Stimulated activated CD8-positive, alpha-beta memory T cell treated with anti-CD3 and anti-CD28 coated beads, Interleukin-15, amount 100 ng/mL, for 1 hour (primary cell): ENCODE results near the gene PARPBP.
"Not testable (repeated sequence)": the region's sequence is repeated elsewhere in the genome, so short reads cannot be mapped to it uniquely, and the experiment has no call there.

ENCODE experiments used
- DNase-seq: peaks from one replicate; pipeline ENCODE4 v3.0.0-alpha.2; 2020; ENCODE audit warnings: low read depth

Gene PARPBP

DNA sequence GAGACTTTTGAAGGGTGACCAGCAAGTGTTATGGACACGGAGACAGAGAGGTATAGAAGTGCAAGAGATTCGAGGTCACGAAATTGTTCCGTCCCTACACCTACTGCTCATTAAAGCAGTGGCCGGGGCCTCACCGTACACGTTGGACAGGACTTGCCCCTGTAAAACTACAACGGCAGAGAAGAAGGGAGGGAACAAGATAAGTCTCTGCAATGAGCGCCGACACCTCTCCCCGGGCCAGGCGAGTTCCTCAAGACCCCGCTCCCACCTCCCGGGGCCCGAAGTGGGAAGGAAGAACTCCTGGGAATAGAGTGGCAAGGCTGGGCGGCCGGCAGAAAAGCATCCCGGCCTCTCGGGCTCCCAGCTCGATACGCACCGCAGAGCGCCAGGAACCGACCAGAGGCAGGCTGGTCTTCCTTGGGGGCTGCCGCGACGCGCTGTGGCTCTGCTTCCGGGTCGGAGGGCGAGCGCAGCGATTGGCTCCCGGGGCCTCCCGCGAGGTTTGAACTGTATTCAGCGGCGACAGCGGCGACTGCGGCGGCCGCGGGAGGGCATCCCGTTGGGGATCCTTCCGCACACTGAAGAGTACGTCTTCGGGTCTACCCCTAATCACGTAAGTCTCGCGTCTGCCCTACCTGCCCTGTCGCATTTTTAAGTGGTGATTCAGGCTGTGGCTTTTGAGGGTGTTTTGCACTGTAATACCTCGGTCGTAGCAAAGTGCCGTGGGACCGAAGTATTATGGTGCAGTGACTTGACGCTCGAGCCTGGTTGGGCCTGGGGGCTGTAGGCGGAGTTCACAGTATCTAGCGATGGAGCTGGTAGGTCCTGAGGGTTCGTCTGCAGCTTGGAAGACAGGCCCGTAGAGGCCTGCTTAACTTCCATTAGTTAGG is at the start of gene PARPBP, which contains the start of gene NUP37:
PARPBP (plus strand) TSS at position 510 of the 890 bp plus-strand sequence. CDS start 3,706 bp downstream, outside the sequence.
NUP37 (minus strand) TSS at position 441 of the 890 bp plus-strand sequence. CDS start 1,596 bp downstream, outside the sequence.
- DNase-seq, result peak; percentile 81

DNA sequence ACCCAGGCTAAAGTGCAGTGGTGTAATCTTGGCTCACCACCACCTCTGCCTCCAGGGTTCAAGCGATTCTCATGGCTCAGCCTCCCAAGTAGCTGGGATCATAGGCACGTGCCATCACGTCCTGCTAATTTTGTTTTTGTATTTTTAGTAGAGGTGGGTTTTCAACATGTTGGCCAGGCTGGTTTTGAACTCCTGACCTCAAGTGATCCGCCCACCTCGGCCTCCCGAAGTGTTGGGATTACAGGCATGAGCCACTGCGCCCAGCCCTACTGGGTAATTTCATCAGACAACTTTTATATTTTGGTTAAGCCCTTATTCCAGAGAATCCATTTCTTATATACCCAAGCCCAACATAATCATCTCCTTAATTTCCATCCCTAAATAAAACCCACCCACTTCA is 47.9 kb upstream of the PARPBP start:
- DNase-seq, result not testable (repeated sequence)

- no peak for DNase-seq
Measured at GRCh38 chr12:102080842-102081241, 39.1 kb upstream of the PARPBP start.

GRCh38 chr12:102089228-102089835 is 30.7 kb upstream of the PARPBP start:
- DNase-seq, result not testable (repeated sequence)

- DNase-seq, result no peak
Measured at GRCh38 chr12:102093319-102093718, 26.7 kb upstream of the PARPBP start.

- DNase-seq, result no peak
Measured at GRCh38 chr12:102095677-102096263, 24.2 kb upstream of the PARPBP start.

DNA sequence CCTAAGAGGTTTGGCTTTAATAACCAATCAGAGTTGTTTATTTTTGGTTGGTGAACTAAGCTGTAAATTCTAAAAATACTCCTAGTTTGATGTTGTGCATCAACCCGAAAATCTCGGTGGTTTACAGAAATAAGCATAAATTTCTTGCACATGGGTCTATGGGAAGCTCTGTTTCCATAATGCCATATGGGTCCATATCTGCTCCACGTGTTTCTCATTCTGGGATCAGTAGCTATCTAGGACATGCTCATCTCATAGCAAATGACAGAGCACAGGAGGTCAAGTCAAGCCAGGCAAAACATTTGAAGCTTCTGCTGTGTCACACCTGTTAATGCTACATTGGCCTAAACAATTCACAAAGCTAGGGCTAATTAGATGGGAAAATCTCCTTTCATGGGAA is 23.1 kb upstream of the PARPBP start:
- DNase-seq, result no peak

- no peak for DNase-seq
Measured at GRCh38 chr12:102106905-102107304, 13.1 kb upstream of the PARPBP start.

DNA sequence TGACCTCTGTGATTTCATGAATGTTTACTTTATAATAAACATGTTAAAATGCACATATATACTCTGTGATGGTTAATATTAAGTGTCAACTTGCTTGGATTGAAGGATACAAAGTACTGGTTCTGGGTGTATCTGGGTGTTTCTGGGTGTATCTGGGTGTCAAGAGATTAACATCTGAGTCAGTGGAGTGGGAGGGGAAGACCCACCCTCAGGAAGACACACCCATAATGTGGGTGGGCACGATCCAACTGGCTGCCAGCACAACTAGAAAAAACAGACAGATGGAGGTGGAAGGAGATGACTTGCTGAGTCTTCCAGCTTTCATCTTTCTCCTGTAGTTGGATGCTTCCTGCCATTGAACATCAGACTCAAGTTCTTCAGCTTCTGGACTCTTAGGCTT is 12.0 kb upstream of the PARPBP start:
- DNase-seq, result no peak

GRCh38 chr12:102110782-102111181 is 9.2 kb upstream of the PARPBP start:
- no peak for DNase-seq

GRCh38 chr12:102114212-102114611 is 5.8 kb upstream of the PARPBP start:
- DNase-seq, result no peak

- DNase-seq, result no peak
Measured at GRCh38 chr12:102116392-102116791, 3.6 kb upstream of the PARPBP start.

- DNase-seq, result no peak
Measured at GRCh38 chr12:102118874-102119273, 1.1 kb upstream of the PARPBP start.

GRCh38 chr12:102120564-102120873 is 536 bp downstream of the PARPBP start:
- DNase-seq, result no peak

DNA sequence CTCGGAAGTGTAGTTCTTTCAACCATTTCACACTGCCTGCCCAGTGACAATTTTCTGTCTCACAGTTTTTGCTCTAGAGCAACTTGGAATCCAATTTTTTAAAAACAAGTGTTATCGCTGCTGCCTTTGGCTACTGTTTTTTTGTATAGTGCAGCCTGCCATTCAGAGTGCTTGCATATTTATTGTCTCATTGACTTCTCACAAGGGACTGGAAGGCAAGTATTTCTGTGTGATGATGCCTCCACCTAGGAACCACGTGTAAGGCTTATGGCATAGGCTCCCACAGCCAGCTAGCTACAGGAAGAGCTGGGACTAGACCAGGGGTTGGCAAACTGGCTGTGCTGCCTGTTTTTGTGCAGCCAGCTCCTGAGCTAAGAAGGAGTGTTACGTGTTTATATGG is 903 bp downstream of the PARPBP start:
- DNase-seq, result no peak

GRCh38 chr12:102121328-102121727 is 1.3 kb downstream of the PARPBP start:
- not testable (repeated sequence) for DNase-seq

- not testable (repeated sequence) for DNase-seq
Measured at GRCh38 chr12:102130720-102131119, 10.7 kb downstream of the PARPBP start.

DNA sequence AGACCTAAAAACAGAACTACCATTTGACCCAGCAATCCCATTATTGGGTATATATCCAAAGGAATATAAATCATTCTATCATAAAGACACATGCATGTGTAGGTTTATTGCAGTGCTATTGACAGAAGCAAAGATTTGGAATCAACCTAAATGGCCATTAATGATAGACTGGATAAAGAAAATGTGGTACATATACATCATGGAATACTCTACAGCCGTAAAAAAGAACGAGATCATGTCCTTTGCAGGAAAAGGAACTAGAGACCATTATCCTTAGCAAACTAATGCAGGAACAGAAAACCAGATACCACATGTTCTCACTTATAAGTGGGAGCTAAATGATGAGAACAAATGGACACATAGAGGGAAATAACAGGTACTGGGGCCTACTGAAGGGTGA is 11.5 kb downstream of the PARPBP start:
- not testable (repeated sequence) for DNase-seq

DNA sequence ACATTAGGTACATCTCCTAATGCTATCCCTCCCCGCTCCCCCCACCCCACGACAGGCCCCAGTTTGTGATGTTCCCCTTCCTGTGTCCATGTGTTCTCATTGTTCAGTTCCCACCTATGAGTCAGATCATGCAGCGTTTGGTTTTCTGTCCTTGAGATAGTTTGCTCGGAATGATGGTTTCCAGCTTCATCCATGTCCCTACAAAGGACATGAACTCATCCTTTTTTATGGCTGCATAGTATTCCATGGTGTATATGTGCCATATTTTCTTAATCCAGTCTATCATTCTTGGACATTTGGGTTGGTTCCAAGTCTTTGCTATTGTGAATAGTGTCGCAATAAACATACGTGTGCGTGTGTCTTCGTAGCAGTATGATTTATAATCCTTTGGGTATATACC is 17.6 kb downstream of the PARPBP start:
- not testable (repeated sequence) for DNase-seq

DNA sequence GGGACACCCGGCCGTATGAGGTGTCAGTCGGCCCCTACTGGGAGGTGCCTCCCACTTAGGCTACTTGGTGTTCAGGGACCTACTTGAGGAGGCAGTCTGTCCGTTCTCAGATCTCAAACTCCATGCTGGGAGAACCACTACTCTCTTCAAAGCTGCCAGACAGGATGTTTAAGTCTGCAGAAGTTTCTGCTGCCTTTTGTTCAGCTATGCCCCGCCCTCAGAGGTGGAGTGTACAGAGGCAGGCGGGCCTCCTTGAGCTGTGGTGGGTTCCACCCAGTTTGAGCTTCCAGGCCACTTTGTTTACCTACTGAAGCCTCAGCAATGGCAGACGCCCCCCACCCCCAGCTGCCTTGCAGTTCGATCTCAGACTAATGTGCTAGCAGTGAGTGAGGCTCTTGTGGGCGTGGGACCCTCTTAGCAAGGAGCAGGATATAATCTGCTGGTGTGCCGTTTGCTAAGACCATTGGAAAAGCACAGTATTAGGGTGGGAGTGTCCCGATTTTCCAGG is 22.9 kb downstream of the PARPBP start:
- not testable (repeated sequence) for DNase-seq

- DNase-seq, result no peak
Measured at GRCh38 chr12:102144221-102144620, 24.2 kb downstream of the PARPBP start.

DNA sequence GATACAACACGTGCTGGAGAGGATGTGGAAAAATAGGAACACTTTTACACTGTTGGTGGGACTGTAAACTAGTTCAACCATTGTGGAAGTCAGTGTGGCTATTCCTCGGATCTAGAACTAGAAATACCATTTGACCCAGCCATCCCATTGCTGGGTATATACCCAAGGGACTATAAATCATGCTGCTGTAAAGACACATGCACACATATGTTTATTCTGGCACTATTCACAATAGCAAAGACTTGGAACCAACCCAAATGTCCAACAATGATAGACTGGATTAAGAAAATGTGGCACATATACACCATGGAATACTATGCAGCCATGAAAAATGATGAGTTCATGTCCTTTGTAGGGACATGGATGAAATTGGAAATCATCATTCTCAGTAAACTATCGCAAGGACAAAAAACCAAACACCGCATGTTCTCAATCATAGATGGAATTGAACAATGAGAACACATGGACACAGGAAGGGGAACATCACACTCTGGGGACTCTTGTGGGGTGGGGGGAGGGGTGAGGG is 27.1 kb downstream of the PARPBP start:
- DNase-seq, result not testable (repeated sequence)
